ENCODE results near the gene GOLGA3. TPM values are rescaled to one million over a fixed set of nuclear protein-coding genes. Genes with fewer than 3 reads are reported as not detected.
"Not testable (repeated sequence)": the region's sequence is repeated elsewhere in the genome, so short reads cannot be mapped to it uniquely, and the experiment has no call there.

Gene GOLGA3
- total RNA-seq, 1 donor from 2014 or later, result 123 TPM

GRCh38 chr12:132779781-132780353 is 48.8 kb downstream of the GOLGA3 start:
- no peak for DNase-seq (ENCODE audit: low spot score)

DNA sequence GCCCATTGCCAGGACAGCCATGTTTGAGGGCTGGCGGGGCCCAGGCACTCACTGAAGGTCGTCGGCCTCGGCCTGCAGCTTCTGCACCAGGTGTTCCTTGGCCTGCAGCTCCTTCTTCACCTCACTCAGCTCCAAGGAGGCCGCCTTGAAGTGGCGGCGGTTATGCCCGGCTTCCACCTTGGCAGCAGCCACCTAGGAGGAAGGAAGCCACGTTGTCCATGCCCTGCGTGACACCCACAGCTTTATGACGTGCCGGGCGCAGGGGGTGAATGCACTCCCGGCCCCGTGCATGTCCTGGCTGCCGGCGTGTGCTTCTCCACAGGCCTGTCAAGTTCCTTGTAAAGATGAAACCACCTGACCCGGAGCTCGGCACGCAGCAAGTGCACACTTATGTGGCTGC is 51.1 kb downstream of the GOLGA3 start:
- no peak for DNase-seq (ENCODE audit: low spot score)

- no peak for DNase-seq (ENCODE audit: low spot score)
Measured at GRCh38 chr12:132776816-132777568, 51.7 kb downstream of the GOLGA3 start.

- not testable (repeated sequence) for DNase-seq (ENCODE audit: low spot score)
Measured at GRCh38 chr12:132776230-132776625, 52.4 kb downstream of the GOLGA3 start.

DNA sequence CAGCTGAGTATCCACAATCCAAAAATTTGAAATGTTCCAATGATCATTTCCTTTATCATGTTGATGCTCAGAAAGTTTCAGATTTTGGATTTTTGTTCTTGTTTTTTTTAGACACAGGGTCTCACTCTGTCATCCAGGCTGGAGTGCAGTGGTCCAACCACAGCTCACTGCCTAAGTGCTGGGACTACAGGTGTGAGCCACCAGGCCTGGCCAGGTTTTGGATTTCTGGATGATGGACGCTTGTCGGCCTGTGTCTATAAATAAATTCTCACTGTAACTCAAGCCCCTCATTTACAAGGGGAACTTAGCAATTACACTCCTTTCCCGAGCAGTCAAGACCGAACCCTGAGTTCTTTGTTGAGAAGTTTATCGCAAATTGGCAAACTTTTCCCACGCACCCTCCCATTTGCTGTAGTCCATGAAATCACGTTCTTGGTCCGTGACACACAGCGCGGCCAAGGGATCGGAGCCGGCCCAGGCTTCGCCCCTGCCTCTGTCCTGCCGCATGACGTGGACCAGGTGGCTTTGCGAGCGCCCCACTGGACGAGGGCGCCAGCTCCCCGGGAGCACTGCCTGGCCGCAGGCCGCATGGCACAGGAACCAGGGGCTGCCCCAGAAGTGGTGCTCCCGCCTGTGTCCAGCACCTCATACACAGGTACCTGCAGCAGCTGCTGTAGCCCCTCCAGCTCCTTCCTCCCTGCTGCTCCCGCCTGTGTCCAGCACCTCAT is 53.0 kb downstream of the GOLGA3 start:
- no peak for DNase-seq (ENCODE audit: low spot score)

- no peak for DNase-seq (ENCODE audit: low spot score)
Measured at GRCh38 chr12:132774646-132775275, 53.9 kb downstream of the GOLGA3 start.

- DNase-seq (ENCODE audit: low spot score), result no peak
Measured at GRCh38 chr12:132774159-132774558, 54.5 kb downstream of the GOLGA3 start.

DNA sequence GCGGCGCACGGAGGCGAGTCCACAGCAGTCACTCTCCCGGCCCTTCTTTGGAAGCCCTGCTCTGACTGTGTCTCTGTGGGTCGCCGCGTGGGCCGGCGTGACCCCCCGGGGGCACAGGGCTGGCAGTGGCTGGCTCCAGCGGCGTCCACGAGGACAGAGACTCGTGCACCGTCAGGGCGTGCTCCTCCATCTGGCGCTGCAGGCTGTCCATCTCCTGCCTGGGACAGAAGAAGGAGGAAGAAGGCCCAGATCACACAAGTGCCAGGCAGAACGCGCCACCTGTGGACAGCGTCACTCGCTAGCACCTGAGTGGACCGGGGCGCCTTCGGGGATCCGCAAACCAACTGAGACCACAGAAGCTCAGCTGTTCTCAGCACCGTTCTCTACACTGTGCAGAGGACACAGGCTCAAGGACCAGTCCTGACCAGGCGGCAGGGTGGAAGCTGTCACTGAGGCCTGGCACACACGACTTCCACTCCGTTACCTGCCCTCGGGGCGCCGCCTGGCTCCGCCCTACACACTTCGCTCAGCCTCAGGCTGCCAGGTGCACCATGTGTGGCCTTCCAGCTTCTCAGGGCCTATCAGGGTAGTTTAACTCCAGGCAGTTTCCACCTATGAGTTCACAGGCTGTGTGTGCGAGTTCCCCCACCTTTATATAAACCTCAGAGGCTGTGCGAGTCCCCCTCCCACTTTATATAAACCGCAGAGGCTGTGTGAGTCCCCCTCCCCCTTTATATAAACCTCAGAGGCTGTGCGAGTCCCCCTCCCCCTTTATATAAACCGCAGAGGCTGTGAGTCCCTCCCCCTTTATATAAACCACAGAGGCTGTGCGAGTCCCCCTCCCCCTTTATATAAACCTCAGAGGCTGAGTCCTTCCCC is 55.4 kb downstream of the GOLGA3 start:
- DNase-seq (ENCODE audit: low spot score), result no peak

- DNase-seq (ENCODE audit: low spot score), result no peak
Measured at GRCh38 chr12:132772606-132773005, 56.1 kb downstream of the GOLGA3 start.

GRCh38 chr12:132771126-132771838 is 57.4 kb downstream of the GOLGA3 start:
- DNase-seq (ENCODE audit: low spot score), result no peak

GRCh38 chr12:132766380-132767085 is 62.1 kb downstream of the GOLGA3 start:
- DNase-seq (ENCODE audit: low spot score), result peak; percentile 42

DNA sequence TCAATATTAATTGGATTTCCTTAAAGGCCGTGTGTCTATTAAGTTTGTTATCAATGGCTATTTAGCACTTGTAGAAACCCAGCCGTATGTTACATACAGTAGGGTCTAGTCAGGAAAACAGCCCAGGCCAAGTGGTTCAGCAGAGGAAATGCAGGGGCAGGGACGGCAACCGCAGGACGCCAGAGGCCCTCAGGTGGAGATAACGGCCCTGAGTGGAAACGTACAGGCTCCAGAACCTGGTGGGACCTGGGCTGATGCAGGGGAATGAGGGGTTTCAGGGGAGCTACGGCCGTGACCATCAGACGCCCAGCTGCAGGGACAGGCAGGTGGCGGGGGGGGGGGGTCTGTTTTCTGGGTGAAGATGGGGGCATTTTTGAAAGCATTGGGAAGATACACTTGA is 63.3 kb downstream of the GOLGA3 start:
- DNase-seq (ENCODE audit: low spot score), result no peak

- DNase-seq (ENCODE audit: low spot score), result no peak
Measured at GRCh38 chr12:132764231-132764630, 64.4 kb downstream of the GOLGA3 start.

DNA sequence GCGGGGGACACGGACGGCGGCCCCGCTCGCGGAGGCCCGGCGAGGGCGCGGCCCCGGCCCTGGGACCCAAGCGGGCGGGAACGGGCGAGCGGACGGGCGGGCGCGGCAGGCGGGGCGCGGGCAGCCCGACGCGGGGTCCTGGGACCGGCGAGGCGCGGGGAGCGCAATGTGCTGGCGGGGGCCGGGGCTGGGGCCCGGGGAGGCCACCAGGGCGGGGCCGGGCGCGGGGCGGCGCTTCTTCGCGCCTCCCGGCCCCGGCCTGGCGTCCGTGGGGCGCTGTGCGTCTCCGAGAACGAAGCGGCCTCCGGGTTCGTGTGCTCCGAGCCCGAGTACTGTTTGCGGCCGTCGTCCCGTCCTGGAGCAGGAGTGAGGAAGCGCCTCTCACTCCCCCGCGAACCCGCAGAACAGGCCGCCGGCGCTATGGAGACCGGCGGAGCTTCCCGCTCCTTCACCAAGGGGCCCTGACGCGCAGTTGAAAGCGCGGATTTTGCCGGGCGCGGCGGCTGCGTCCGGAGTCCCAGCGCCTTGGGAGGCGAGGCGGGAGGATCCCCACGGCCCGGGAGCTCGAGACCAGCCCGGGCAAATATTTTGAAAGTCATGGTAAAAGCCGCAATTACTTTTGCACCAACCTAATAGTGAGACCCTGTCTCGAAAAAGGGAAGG is 66.6 kb downstream of the GOLGA3 start:
- peak; percentile 94 for DNase-seq (ENCODE audit: low spot score)

DNA sequence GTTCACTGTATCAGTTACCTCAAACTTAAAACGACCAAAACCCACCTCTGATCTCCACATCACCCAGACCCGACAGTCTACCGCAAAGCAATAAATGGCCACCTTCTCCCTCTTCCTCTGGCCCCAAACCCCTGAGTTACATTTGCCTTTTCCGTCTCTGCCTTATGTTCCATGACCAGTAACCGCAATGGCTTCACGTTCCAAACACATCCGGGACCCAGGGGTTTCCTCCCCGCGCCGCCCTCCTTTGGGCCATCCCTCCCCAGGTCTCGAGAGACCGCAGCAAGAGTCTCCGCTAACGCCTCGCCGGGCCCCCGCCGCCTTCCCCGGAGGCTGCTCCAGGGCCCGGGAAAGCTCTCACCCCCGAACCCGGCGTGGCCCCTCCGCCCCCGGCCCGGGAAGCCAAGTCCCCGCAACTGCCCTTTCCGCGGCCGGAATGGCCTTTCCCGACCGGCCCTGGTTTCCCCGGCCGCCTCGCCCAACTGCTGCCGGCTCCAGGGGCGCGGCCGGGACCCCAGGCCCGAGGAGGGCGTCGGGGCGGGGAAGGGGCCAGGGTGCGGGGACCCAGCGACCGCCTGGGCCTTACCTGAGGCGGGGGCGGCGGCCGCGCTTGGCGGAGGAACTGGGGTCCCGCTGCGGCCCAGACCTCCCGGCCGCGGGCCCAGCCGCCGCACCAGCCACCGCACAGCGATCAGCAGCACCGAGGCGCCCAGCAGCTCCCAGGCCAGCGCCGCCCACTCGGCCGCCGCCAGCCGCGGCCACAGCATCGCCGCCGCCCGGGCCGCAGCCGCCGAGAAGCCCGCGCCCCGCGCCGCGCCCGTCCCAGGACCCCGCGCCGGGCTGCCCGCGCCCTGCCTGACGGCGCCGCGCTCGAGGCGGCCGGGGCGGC is 67.4 kb downstream of the GOLGA3 start, which contains the start of gene ANKLE2:
ANKLE2 (minus strand) TSS at position 801 of the 889 bp plus-strand sequence; CDS start at position 767, 34 bp downstream.
- DNase-seq (ENCODE audit: low spot score), result peak; percentile 30

DNA sequence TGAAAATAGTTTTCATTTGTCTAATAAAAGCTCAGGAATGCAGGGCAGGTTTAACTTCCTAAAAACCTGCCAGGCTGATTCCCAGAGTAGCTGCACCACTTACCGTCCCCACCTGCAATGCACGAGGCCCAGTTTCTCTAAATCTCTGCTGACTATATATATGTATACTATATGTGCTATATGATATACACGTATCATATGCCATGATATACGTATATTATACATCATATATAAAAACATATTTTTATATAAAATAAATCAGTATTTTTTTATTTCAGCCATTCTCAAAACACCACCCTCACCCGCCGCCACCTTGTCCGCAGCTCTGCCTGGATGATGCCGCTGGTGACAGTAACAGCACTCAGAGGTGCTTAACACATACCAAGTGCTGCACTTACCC is 69.3 kb downstream of the GOLGA3 start:
- DNase-seq (ENCODE audit: low spot score), result no peak

GRCh38 chr12:132758825-132759224 is 69.8 kb downstream of the GOLGA3 start:
- not testable (repeated sequence) for DNase-seq (ENCODE audit: low spot score)

Data from umbilical cord (tissue), 2 donors.